GM12891 (cell line): Measurements from ENCODE around the gene SMARCAL1.

Source experiments
- DNase-seq: peaks from one replicate; pipeline ENCODE4 v3.0.0; 2011; ENCODE audit warnings: low spot score; ENCODE audit not compliant: insufficient read length
- FAIRE-seq: peaks from 2 replicates; lab custom pipeline; 2011; peaks lifted over from hg19 to GRCh38; lab: Jason Lieb, UNC
- PAX5 ChIP-seq: IDR thresholded peaks from 2 replicates; pipeline ENCODE4 v1.6.1; 2011; ENCODE audit warnings: low read length, moderate library complexity, mild to moderate bottlenecking; ENCODE audit not compliant: insufficient read depth, severe bottlenecking
- POLR2A ChIP-seq: IDR thresholded peaks from 2 replicates; pipeline ENCODE4 v1.6.1; 2011; ENCODE audit warnings: low read depth, low read length, control low read depth
- POLR2AphosphoS5 ChIP-seq: IDR thresholded peaks from 2 replicates; pipeline ENCODE4 v1.6.1; 2011; ENCODE audit warnings: low read depth, low read length, control low read depth
- POU2F2 ChIP-seq: IDR thresholded peaks from 2 replicates; pipeline ENCODE4 v1.6.1; 2011; ENCODE audit warnings: low read depth, mild to moderate bottlenecking, control low read depth, low read length, moderate library complexity
- SPI1 ChIP-seq: IDR thresholded peaks from 2 replicates; pipeline ENCODE4 v1.6.1; 2011; ENCODE audit warnings: low read depth, low read length, control low read depth
- TAF1 ChIP-seq: IDR thresholded peaks from 2 replicates; pipeline ENCODE4 v1.6.1; 2011; ENCODE audit warnings: low read depth, low read length, control low read depth

Gene SMARCAL1

GRCh38 chr2:216473187-216473586 is 60.9 kb downstream of the SMARCAL1 start:
- TF ChIP-seq POU2F2 (no peak), SPI1 (no peak), POLR2AphosphoS5 (no peak), POLR2A (no peak), TAF1 (no peak), PAX5 (no peak)
- DNase-seq (no peak), FAIRE-seq (no peak)

GRCh38 chr2:216474925-216475670 is 62.8 kb downstream of the SMARCAL1 start:
- FAIRE-seq, result peak; percentile 90

DNA sequence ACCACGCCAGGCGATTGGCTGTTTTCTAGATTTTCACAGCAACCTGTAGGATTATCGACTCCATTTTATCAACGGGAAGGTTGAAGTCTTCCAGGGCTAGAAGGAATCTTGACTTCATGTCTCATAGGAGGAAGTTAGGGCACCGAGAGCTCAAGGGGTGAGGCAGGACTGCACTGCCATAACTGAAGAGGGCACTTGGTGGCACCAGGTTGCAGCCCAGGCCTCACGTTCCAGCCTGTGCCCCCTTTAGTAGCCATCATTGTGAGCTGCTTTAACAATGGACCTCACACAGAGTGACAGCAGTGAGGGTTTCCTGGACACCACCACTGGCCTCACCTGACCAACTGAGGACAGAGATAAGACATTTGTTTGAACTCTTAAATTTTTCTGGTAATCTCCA is 63.5 kb downstream of the SMARCAL1 start:
- no peak for FAIRE-seq
- no peak for TF ChIP-seq SPI1
- TF ChIP-seq POU2F2, result no peak
- TF ChIP-seq POLR2A, result no peak
- no peak for TF ChIP-seq TAF1
- TF ChIP-seq POLR2AphosphoS5, result no peak
- TF ChIP-seq PAX5, result no peak

More at GRCh38 chr2:216474925-216475670, 62.8 kb downstream of the SMARCAL1 start:
- peak; percentile 20 for DNase-seq
- TF ChIP-seq TAF1 (no peak), POU2F2 (no peak), POLR2AphosphoS5 (no peak), PAX5 (no peak), SPI1 (peak; percentile 60), POLR2A (no peak)

DNA sequence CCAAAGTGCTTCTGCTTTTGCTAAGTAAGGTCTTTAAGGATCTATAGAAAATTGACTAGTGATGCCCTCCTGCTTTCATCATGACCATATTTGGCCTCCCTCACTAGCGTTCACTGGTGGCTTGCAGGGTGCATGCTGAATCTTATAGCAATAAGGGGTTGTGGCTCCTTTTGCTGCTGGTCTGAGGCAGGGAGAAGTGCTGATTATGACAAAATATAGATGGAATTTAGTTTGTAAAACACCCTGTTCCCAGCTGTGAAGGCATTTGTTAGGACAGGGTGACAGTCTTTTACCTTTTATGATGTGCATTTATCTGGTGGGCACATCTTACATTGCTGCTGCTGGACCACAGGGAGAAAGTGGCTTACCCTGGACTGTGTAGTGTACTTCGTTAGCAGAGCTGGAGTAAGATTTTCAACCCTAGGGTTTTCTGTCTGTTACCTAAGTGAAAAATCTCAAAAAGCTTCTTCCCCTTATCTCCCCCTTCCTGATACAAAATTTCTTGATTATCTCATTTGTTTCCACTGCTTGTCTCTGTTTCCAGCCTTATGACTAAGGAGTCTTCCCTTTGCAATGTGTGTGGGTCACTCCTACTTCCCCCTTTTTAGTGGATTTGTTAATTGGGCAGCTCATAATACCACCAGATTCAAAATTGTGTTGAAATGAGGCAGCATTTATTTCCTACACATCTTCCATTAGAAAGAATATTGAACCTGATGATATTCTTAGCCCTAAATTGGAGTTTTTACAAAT is 65.2 kb downstream of the SMARCAL1 start:
- DNase-seq (no peak), FAIRE-seq (no peak)
- no peak for TF ChIP-seq TAF1
- TF ChIP-seq POU2F2, result no peak
- TF ChIP-seq POLR2AphosphoS5, result no peak
- TF ChIP-seq PAX5, result no peak
- TF ChIP-seq SPI1, result no peak
- TF ChIP-seq POLR2A, result no peak

More for the DNA sequence above, 63.5 kb downstream of the SMARCAL1 start:
- no peak for DNase-seq

DNA sequence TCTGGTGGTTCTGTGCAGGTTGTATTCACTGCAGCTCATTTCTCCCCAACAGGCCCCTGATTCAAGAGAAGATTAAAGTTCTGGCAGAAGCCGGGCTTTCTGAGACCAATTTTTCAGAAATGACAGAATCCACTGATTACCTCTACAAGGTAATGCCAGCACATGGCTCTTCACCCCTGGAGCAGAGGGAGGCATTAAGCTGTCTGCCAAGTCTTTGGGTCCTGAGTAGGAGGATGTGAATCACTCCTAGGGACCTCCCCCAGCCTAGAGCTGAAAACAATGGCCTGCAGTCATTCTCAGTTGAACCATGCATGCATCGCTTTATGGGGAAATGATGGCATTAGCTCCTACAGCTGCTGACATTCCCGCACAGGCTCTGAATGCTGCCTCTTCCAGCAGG is 65.9 kb downstream of the SMARCAL1 start:
- FAIRE-seq, result no peak
- TF ChIP-seq TAF1, result no peak
- no peak for TF ChIP-seq POLR2A
- no peak for TF ChIP-seq POLR2AphosphoS5
- TF ChIP-seq POU2F2, result no peak
- DNase-seq, result no peak

- FAIRE-seq (no peak), DNase-seq (no peak)
- no peak for TF ChIP-seq POLR2AphosphoS5
- TF ChIP-seq SPI1, result no peak
- TF ChIP-seq POU2F2, result no peak
- no peak for TF ChIP-seq POLR2A
- TF ChIP-seq PAX5, result no peak
Measured at GRCh38 chr2:216478791-216479190, 66.5 kb downstream of the SMARCAL1 start.

- no peak for DNase-seq
- FAIRE-seq, result no peak
- TF ChIP-seq POLR2AphosphoS5, result no peak
- no peak for TF ChIP-seq PAX5
- TF ChIP-seq POU2F2, result no peak
- no peak for TF ChIP-seq POLR2A
- TF ChIP-seq TAF1, result no peak
- no peak for TF ChIP-seq SPI1
Measured at GRCh38 chr2:216480221-216480620, 67.9 kb downstream of the SMARCAL1 start.

GRCh38 chr2:216482640-216483039 is 70.4 kb downstream of the SMARCAL1 start:
- FAIRE-seq (no peak), DNase-seq (no peak)
- TF ChIP-seq POU2F2 (no peak), TAF1 (no peak)

GRCh38 chr2:216485237-216485636 is 73.0 kb downstream of the SMARCAL1 start:
- no peak for TF ChIP-seq POLR2A
- no peak for TF ChIP-seq PAX5
- TF ChIP-seq SPI1, result no peak
- TF ChIP-seq TAF1, result no peak
- no peak for TF ChIP-seq POLR2AphosphoS5
- TF ChIP-seq POU2F2, result no peak
- FAIRE-seq, result no peak
- no peak for DNase-seq

DNA sequence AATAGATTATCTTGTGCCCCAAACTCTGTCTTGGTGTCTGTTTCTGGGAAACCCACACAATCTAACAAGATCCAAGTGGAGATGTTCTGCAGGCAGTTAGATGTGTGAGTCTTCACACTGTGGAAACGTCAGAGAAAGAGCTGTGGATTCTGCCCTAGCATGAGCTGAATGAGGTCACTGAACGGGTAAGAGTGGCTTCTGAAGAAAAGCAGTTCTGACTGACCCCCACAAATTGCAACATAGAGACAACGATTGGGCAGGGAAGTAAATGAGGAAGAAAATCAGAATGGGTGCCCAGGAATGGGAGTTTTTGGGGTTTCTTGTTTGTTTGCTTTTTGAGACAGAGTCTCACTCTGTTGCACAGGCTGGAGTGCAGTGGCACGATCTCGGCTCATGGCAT is 73.5 kb downstream of the SMARCAL1 start:
- TF ChIP-seq PAX5 (no peak), TAF1 (no peak), POU2F2 (no peak), POLR2A (no peak), SPI1 (no peak), POLR2AphosphoS5 (no peak)
- no peak for DNase-seq
- no peak for FAIRE-seq
